Right kidney (tissue), 1 donor: ENCODE results near the gene GREB1L.
"Not testable (repeated sequence)": the region's sequence is repeated elsewhere in the genome, so short reads cannot be mapped to it uniquely, and the experiment has no call there.

Experiments used
- DNase-seq: peaks from one replicate; pipeline ENCODE4 v3.0.0-alpha.2; 2016

GREB1L gene

GRCh38 chr18:21306368-21306767 lies 64.3 kb downstream of the GREB1L start:
- DNase-seq: no peak

DNA sequence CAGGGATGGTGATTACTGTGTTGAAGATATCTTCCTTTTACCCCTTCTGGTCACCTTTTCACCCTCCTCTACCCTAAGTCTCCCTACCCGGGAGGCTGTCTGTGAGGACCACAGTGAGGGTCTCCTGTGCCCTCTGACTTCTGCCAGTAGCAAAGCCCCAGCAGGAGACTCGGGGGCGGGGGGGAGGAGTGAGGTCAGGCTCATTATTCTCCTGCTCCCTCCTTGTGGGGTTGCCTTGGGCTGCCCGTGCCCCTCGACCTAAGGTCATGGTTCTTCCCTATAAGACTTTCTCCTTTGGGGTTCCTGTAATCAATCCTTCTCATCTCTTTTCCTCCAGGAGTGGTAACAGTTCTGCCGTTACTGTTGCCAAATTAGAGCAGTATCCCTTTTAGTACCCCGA lies 65.5 kb downstream of the GREB1L start:
- DNase-seq: no peak

DNA sequence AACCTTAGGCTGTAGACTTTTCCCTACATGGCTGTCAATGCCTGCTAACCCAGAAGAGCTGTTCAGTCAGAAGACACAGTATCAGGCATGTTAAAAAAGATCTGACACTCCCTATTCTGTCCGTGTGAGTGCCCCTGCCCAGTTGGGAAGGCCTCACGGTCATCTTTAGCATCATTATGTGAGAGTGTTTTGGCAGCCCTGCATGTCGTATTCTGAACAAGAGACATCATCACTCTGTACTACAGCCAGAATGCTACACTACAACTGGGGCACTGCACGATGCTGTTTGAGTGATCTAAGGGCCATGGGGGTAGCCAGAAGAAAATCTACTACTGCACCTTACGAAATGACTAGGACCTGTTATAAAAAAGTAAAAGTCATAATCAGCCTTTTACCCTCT lies 67.2 kb downstream of the GREB1L start:
- DNase-seq: no peak

GRCh38 chr18:21311980-21312379 lies 69.9 kb downstream of the GREB1L start:
- not testable (repeated sequence) for DNase-seq

GRCh38 chr18:21313576-21313975 lies 71.5 kb downstream of the GREB1L start:
- DNase-seq: no peak

DNA sequence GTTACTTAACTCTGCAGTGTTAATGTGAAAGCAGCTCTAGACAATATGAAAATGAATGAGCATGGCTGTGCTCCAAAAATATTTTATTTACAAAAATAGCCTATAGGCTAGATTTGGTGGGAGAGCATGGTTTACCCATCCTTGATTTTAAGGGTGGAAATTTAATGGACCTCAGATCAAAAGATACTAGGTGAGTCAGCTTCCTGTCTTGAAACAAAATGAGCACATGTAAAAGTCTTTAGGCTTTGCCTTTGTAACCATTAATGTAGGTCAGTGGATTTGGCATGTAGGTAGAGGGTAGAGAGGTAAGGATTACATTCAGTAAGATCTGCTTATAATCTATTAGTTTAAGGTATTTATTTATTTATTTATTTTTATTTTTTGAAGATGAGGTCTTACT lies 72.7 kb downstream of the GREB1L start:
- DNase-seq: no peak

GRCh38 chr18:21315126-21315525 lies 73.1 kb downstream of the GREB1L start:
- DNase-seq: not testable (repeated sequence)

- peak; percentile 2 for DNase-seq
Observed at GRCh38 chr18:21315741-21316197, 73.7 kb downstream of the GREB1L start.

DNA sequence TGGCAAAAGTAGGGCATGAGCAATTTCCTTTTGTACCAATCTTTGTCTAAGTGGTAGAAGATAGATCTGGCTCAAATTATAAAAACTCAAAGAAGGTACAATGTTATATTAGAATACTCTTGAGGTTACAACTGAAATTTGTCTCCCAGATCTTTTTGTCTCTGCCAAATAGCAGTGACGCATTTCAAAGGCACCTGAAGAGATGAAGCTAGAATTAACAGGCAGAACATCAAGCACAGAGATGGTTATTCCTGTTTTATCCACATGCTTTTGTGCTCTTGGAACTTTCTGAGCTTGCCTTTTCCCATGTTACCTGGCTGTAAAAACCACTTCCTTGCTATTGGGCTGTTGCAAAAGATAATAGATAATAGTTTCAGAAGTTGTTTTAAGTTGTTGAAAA lies 74.3 kb downstream of the GREB1L start:
- DNase-seq: no peak

DNA sequence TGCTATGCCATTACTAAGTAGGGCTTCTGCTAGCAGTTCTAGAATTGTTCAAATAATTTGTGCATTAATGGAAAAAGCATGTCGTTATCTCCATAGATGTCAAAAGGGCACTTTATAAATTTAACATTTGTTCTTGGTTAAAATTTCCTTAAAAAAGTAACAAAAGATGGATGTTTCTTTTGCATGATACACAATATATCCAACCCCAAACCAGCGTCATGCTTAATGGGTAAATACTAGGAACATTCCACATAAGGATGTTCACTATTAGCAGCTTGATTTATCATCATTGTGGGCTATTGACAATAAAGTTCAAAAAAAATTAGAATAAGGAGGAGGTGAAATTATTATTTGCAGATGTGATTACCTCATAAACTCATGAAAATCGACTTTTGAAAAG lies 79.7 kb downstream of the GREB1L start:
- no peak for DNase-seq

- DNase-seq: no peak
Observed at GRCh38 chr18:21327101-21327500, 85.1 kb downstream of the GREB1L start.

DNA sequence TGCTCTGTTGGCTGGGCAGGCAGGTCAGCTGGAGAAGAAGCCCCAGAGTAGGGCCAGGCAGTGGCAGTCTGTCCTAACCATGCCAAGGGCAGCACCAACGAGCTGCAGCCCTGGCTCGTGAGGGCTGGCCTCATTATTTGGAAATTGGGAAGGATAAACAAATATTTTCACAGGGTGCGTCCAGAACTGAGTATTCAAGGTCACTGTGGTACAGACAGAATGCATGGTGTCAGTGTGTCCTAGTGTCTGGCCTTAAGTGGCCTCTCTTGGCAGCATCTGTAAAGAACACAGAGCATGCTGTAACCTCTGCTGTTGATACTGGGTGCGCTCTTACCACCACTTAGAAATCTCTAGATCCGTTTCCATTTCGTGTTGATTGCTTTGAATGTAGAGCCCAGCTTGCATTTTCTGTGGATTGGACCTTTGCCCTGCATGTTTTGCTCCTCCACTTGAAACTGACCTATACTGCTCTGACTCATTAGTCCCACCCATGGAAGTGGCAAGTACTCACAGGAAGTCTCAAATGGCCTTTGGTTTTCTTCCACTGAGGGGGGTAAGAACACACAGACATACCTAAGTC lies 88.2 kb downstream of the GREB1L start:
- DNase-seq: no peak

- no peak for DNase-seq
Observed at GRCh38 chr18:21331065-21331464, 89.0 kb downstream of the GREB1L start.

GRCh38 chr18:21335927-21336488 lies 94.0 kb downstream of the GREB1L start:
- DNase-seq: no peak

- DNase-seq: no peak
Observed at GRCh38 chr18:21336846-21337245, 94.8 kb downstream of the GREB1L start.

GRCh38 chr18:21341141-21341540 lies 99.1 kb downstream of the GREB1L start:
- no peak for DNase-seq

DNA sequence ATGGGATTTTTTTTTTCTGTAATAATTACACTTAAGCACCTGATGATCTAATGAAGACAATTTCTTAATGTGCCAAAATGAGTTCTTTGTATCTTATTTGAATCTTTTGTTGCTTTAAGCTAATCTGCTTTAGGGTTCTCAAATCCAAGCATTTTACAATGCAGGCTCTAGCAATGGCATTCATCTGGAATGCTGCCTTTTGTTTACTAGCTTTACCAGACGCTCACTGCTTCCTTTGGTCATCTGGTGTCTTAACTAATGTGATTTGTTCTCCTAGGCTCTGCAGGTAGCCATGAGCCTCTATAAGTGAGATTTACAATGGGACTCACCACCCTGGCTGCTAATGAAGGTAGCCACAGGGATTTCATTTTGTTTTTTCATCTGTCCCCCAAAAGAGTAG lies 100.3 kb downstream of the GREB1L start:
- DNase-seq: no peak

- no peak for DNase-seq
Observed at GRCh38 chr18:21344860-21345259, 102.8 kb downstream of the GREB1L start.

GRCh38 chr18:21345840-21346239 lies 103.8 kb downstream of the GREB1L start:
- DNase-seq: no peak

DNA sequence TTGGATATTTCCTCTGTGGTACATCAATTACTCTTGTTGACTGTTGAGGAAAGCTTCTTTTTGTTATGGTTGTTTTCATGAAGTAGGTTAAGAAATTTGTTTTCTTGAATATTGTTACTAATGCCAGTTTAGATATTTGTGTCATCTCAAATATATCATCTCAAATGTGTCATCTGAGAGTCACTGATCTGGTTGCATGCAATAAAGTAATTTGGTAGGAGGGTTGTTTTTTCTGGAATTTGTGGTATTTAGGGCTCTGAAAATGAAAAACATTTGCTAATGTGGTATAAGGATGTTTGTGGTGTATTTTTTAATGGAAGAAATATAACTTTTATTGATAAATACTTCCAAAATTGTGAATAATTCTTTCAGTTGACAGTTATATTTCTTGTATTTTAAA lies 117.7 kb downstream of the GREB1L start:
- no peak for DNase-seq

GRCh38 chr18:21361307-21361880 lies 119.4 kb downstream of the GREB1L start:
- DNase-seq: peak; percentile 10

GRCh38 chr18:21362831-21363230 lies 120.8 kb downstream of the GREB1L start:
- DNase-seq: no peak

GRCh38 chr18:21363348-21363747 lies 121.3 kb downstream of the GREB1L start:
- DNase-seq: no peak

- DNase-seq: no peak
Observed at GRCh38 chr18:21364471-21364870, 122.4 kb downstream of the GREB1L start.
